ENCODE measurements around the gene IQCC. TPM values are rescaled to one million over a fixed set of nuclear protein-coding genes. Genes with fewer than 3 reads are reported as not detected.

The IQCC gene
- total RNA-seq, 1 donor from 2014 or later = 2.6 TPM

DNA sequence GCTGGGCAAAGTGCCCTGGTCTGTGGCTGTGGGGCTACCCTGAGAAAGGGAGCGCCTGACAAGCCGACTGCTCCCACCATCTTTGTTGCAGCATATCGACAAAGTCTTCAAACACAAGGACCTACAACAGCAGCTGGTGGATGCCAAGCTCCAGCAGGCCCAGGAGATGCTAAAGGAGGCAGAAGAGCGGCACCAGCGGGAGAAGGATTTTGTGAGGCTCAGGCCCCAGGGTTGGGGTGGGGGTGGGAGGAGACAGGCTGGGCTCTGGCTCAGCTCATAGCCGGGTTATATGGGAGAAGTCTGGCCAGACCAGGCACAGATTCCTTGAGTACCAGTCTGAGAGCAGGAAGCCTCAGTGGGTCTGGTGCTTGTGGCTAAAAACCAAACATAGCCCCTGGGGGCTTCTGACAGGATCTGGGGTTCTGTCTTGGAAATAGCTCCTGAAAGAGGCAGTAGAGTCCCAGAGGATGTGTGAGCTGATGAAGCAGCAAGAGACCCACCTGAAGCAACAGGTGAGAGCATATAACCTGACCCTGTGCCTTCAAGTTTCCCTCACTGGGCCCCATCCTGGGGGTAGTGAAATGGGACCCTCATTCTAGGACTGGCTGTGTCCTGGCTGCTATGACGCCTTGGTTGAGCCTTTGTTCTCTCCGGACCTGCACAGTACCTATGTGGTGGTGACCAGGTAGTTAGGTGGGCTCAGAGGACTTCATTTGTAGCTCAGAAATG is 13.1 kb upstream of the IQCC start:
- no peaks in the 10 kb centered on the region for H3K27me3 ChIP-seq (ENCODE audit: control insufficient read depth, insufficient read depth, low read length)
- TF ChIP-seq, protein P1, sequence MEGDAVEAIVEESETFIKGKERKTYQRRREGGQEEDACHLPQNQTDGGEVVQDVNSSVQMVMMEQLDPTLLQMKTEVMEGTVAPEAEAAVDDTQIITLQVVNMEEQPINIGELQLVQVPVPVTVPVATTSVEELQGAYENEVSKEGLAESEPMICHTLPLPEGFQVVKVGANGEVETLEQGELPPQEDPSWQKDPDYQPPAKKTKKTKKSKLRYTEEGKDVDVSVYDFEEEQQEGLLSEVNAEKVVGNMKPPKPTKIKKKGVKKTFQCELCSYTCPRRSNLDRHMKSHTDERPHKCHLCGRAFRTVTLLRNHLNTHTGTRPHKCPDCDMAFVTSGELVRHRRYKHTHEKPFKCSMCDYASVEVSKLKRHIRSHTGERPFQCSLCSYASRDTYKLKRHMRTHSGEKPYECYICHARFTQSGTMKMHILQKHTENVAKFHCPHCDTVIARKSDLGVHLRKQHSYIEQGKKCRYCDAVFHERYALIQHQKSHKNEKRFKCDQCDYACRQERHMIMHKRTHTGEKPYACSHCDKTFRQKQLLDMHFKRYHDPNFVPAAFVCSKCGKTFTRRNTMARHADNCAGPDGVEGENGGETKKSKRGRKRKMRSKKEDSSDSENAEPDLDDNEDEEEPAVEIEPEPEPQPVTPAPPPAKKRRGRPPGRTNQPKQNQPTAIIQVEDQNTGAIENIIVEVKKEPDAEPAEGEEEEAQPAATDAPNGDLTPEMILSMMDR (IDR thresholded peaks at IDR 0.05; ENCODE audit: insufficient read depth, low read length, severe bottlenecking) = no peak
- H3K4me3 ChIP-seq (ENCODE audit: low read depth, low read length) = no peak overlapping the region
- DNase-seq (ENCODE audit: low read depth) = no peak
- peaks cover 52% of the 10 kb centered on the region for H3K36me3 ChIP-seq (ENCODE audit: control insufficient read depth, insufficient read depth, low read length)
- FAIRE-seq = no peak

DNA sequence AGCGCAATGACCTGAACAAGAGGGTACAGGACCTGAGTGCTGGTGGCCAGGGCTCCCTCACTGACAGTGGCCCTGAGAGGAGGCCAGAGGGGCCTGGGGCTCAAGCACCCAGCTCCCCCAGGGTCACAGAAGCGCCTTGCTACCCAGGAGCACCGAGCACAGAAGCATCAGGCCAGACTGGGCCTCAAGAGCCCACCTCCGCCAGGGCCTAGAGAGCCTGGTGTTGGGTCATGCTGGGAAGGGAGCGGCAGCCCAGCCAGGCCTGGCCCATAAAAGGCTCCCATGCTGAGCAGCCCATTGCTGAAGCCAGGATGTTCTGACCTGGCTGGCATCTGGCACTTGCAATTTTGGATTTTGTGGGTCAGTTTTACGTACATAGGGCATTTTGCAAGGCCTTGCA is 10.5 kb upstream of the IQCC start:
- Histone ChIP-seq H3K4me3 (ENCODE audit: low read depth, low read length) (no peak overlapping the region), H3K27me3 (ENCODE audit: control insufficient read depth, insufficient read depth, low read length) (no peaks in the 10 kb centered on the region), H3K36me3 (ENCODE audit: control insufficient read depth, insufficient read depth, low read length) (peaks cover 37% of the 10 kb centered on the region)
- DNase-seq (ENCODE audit: low read depth) (no peak), FAIRE-seq (no peak)
- TF ChIP-seq, protein P1 (IDR thresholded peaks at IDR 0.05; ENCODE audit: insufficient read depth, low read length, severe bottlenecking) = no peak

DNA sequence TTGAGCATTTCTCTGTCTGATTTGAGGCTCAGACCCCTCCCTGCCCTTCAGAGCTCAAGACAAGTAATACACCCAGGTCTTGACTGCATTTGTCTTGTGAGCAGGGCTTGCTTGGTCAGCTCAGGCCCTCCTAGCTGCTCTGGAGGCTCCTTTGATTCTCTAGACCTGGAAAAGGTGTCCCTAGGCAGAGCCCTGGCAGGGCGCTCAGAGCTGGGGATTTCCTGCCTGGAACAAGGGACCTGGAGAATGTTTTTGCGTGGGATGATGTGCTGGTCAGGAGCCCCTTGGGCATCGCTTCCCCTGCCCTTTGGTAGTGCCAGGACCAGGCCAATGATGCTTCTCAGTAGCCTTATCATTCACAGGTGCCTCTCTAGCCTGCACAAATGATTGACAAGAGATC is 9.9 kb upstream of the IQCC start:
- Histone ChIP-seq H3K27me3 (ENCODE audit: control insufficient read depth, insufficient read depth, low read length) (no peaks in the 10 kb centered on the region), H3K36me3 (ENCODE audit: control insufficient read depth, insufficient read depth, low read length) (peaks cover 33% of the 10 kb centered on the region), H3K4me3 (ENCODE audit: low read depth, low read length) (no peak overlapping the region)
- DNase-seq (ENCODE audit: low read depth) (no peak), FAIRE-seq (no peak)
- TF ChIP-seq, protein P1 (IDR thresholded peaks at IDR 0.05; ENCODE audit: insufficient read depth, low read length, severe bottlenecking) = no peak

DNA sequence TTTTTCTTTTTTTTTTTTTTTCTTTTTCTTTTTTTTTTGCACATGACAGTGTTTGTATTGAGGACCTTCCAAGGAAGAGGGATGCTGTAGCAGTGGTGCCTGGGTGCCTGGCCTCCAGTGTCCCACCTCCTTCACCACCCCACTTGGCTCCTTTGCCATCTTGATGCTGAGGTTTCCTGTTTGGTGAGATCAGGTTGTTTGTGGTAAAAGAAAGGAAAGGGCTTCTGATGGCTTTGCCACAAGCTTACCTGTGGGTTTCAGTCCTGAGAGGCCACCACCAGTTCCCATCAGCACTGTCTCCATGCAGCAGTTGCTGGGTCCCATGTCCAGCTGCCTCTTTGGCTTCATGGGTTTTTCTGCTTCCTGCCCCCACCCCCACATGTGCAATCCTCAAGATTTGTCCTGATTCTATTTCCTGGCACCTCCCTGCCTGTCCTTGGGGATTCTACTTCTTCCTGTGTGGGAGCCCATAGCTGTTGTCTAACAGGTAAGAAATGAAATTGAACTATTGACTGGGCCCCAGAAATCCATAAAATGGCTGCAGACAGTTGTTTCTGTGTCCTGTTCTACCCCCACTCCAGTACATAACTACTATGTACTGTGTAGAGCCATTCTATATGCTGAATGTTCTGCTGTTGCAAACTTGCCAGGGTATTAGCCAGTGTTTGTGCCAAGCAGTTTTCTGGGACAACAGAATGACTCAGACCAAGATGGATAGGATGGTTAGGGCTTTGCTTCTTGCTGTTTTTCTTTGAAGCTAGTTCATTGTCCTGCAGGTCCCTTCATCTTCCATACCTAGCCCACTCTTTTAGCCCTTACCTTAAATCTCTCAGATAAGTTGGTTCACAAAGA is 9.3 kb upstream of the IQCC start:
- TF ChIP-seq, protein P1 (IDR thresholded peaks at IDR 0.05; ENCODE audit: insufficient read depth, low read length, severe bottlenecking) = no peak
- no peak overlapping the region for H3K4me3 ChIP-seq (ENCODE audit: low read depth, low read length)
- FAIRE-seq = no peak
- H3K27me3 ChIP-seq (ENCODE audit: control insufficient read depth, insufficient read depth, low read length) = no peaks in the 10 kb centered on the region
- DNase-seq (ENCODE audit: low read depth) = no peak
- peaks cover 33% of the 10 kb centered on the region for H3K36me3 ChIP-seq (ENCODE audit: control insufficient read depth, insufficient read depth, low read length)

DNA sequence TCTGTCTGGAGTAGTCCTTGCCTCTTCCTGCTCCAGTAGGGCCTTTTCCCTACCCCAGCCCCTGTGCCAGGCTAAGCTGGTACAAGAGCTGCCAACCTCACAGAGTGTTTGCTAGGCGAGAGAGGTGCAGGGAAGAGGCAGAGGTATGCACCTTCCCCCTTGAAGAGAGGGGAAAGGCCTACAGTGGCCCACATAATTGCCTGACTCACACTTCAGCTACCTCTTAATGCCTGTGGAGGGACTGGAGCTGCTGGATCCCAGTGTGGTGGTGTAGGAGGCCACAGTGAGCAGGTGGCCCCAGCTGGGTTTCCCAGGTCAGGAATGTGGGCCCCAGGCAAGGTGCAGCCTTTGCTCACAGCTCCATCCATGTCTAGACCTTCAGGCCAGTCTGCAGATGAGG is 8.4 kb upstream of the IQCC start:
- Histone ChIP-seq H3K27me3 (ENCODE audit: control insufficient read depth, insufficient read depth, low read length) (no peaks in the 10 kb centered on the region), H3K4me3 (ENCODE audit: low read depth, low read length) (no peak overlapping the region), H3K36me3 (ENCODE audit: control insufficient read depth, insufficient read depth, low read length) (peaks cover 30% of the 10 kb centered on the region)
- DNase-seq (ENCODE audit: low read depth) (no peak), FAIRE-seq (peak; percentile 32)
- TF ChIP-seq, protein P1 (IDR thresholded peaks at IDR 0.05; ENCODE audit: insufficient read depth, low read length, severe bottlenecking) = no peak
